AG09309 (cell line): ENCODE results near the gene NPIPB4.
"Not testable (repeated sequence)": the region's sequence is repeated elsewhere in the genome, so short reads cannot be mapped to it uniquely, and the experiment has no call there.

Source experiments
- DNase-seq: peaks from one replicate; pipeline ENCODE4 v3.0.0-alpha.2; 2010; ENCODE audit warnings: low read depth
- H3K4me3 ChIP-seq: 2 replicates; pipeline ENCODE4 v1.5.1; 2011; ENCODE audit warnings: mild to moderate bottlenecking, low read depth, low read length, moderate library complexity; ENCODE audit not compliant: control insufficient read depth

Gene NPIPB4

DNA sequence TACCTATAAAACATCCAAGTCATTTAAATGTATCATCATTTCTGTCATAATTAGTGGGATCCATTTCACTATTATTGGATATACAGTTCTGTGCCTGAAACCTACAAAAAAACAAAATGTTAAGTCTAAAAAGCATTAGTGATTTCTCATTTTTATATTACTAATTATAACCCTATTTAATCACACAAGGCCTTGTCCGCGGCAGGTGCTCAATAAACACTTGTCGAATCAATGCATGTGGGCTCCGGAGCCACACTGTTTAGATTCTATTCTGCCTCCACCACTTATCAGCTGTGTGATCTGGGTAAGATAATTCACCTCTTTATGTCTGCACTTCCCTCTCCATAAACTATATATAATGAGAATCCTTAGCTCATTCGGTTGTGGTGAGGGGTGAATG lies at the start of gene NPIPB4:
Gene NPIPB4, minus strand, starts transcription at position 101 of the 400 bp plus-strand sequence. CDS start 378 bp downstream, outside the sequence.
- not testable (repeated sequence) for H3K4me3 ChIP-seq

DNA sequence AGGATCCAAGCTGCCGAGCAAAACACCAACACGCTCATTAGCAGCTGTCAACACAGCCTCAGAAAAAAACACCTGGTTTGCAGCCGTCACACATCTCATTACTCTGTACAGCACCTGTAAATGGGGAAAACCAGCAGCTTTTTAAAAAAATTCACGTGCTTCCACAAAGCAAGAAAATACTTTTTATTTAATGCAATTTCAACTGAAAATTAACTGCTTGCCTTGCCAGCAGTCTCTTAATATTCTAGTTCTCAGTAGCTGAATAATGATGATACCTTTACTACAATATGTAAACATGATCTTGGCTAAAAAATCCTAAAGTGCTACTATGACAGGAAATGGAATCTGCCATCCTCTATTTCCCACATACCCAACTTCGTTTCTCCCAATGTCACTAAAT lies 41.4 kb upstream of the NPIPB4 start:
- not testable (repeated sequence) for DNase-seq, H3K4me3 ChIP-seq

More for the DNA sequence above, at the start of gene NPIPB4:
- DNase-seq: not testable (repeated sequence)

DNA sequence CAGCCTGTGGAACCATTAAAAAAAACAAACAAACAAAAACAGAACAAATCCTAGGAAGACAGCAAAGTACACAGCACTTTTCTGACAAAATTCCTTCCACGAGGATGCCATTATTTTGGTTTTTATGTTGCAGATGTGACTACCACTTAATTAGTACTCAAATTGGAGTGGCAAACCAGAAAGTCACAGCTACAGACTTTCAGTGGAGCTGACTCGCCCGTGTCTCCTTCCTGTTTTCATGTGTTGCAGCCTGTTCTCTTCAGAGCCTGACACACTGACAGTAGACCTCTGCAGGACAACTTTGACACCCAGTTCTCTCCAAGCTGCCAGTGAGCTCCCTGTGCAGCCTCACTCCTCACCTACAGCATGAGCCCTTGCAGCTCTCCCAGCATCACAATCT lies 24.4 kb upstream of the NPIPB4 start:
- not testable (repeated sequence) for DNase-seq

DNA sequence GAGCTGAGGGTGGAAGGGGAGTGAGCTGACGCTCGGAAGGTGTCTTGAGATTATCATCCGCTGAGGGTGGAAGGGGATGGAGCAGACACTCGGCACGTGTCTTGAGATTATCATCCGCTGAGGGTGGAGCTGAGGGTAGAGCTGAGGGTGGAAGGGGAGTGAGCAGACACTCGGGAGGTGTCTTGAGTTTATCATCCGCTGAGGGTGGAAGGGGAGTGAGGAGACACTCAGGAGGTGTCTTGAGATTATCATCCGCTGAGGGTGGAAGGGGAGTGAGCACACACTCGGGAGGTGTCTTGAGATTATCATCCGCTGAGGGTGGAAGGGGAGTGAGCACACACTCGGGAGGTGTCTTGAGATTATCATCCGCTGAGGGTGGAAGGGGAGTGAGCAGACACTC lies 20.4 kb downstream of the NPIPB4 start:
- not testable (repeated sequence) for H3K4me3 ChIP-seq, DNase-seq

More for the DNA sequence above, 24.4 kb upstream of the NPIPB4 start:
- H3K4me3 ChIP-seq: not testable (repeated sequence)

DNA sequence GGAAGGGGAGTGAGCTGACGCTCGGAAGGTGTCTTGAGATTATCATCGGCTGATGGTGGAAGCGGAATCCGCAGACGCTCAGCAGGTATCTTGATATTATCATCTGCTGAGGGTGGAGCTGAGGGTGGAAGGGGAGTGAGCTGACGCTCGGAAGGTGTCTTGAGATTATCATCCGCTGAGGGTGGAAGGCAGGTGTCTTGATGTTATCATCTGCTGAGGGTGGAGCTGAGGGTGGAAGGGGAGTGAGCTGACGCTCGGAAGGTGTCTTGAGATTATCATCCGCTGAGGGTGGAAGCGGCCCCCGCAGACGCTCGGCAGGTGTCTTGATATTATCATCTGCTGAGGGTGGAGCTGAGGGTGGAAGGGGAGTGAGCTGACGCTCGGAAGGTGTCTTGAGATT lies 21.2 kb downstream of the NPIPB4 start:
- DNase-seq, H3K4me3 ChIP-seq: not testable (repeated sequence)

DNA sequence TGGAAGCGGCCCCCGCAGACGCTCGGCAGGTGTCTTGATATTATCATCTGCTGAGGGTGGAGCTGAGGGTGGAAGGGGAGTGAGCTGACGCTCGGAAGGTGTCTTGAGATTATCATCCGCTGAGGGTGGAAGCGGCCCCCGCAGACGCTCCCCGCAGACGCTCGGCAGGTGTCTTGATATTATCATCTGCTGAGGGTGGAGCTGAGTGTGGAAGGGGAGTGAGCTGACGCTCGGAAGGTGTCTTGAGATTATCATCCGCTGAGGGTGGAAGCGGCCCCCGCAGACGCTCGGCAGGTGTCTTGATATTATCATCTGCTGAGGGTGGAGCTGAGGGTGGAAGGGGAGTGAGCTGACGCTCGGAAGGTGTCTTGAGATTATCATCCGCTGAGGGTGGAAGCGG lies 21.8 kb downstream of the NPIPB4 start:
- DNase-seq, H3K4me3 ChIP-seq: not testable (repeated sequence)

DNA sequence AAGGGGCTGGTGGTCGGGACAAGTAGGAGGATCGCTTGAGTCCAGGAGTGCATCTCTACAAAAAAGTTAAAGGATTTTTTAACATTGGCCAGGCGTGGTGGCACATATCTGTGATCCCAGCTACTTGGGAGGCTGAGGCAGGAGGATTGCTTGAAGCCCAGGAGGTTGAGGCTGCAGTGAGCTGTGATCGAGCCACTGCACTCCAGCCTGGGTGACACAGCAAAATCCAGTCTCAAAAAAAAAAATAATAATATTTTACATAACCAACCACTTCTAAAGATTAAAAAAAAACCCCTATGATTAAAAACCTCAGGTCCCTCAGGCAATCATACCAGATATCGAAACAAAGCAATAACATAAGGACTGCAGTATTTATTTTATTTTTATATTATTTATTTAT lies 23.3 kb downstream of the NPIPB4 start:
- not testable (repeated sequence) for DNase-seq, H3K4me3 ChIP-seq

DNA sequence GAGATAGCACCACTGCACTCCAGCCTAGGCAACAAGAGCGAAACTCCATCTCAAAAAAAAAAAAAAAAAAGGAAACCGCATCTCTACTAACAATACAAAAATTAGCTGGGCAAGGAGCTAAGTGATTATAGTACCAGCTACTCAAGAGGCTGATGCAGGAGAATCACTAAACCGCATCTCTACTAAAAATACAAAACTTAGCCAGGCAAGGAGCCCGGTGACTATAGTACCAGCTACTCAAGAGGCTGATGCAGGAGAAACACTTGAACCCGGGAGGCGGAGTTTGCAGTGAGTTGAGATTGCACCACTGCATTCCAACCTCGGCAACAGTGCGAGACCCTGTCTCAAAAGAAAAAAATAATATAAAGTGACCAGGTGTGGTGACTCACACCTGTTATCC lies 27.6 kb downstream of the NPIPB4 start:
- DNase-seq, H3K4me3 ChIP-seq: not testable (repeated sequence)

DNA sequence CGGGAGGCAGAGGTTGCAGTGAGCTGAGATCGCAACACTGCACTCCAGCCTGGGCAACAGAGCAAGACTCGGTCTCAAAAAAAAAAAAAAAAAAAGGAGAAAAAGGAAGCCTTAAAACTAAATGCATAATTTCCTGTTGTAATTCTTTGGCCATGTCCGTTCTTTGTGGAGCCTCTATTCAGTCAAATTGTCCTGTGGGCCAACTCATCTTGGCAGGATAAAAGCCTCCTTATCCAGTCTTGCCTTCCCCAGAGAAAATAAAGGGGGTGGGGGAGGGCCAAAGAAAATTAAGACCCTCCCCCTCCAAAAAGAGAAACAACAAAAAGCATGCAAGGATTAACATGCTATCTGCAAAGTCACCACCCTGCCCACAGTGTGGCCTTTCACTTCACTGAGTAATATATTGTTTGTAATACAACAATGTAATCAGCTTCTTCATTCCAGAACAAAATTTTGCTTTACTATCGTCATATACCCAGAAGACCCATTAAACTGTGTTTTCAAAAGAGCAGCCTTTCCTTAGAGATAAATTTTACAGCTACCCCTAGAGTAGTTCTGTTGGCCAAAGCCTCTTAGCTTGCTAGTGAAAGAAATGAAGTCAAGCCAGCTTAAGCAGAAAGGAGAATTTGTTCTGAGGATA lies 31.4 kb downstream of the NPIPB4 start:
- H3K4me3 ChIP-seq, DNase-seq: not testable (repeated sequence)

DNA sequence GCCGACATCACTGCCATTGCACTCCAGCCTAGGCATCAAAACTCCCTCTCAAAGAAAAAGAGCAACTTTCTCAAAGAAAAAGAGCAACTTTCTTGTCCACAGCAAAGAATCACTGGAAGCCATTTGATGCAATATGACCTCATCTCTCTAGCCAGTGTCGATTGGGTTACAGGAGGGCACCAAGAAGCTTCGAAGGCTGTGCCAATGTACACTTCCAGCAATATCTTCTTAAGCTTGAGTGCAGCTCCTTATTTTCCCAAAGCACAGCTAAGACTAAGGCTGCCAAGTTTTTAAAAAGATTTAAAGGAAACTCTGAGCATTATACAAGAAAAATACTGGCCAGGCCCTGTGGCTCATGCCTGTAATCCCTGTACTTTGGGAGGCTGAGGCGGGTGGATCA lies 32.0 kb downstream of the NPIPB4 start:
- H3K4me3 ChIP-seq, DNase-seq: not testable (repeated sequence)

DNA sequence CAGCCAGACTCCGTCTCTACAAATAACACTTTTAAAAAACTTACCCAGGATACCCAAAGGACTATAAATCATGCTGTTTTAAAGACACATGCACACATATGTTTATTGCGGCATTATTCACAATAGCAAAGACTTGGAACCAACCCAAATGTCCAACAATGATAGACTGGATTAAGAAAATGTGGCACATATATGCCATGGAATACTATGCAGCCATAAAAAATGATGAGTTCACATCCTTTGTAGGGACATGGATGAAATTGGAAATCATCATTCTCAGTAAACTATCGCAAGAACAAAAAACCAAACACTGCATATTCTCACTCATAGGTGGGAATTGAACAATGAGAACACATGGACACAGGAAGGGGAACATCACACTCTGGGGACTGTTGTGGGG lies 34.3 kb downstream of the NPIPB4 start:
- H3K4me3 ChIP-seq, DNase-seq: not testable (repeated sequence)

DNA sequence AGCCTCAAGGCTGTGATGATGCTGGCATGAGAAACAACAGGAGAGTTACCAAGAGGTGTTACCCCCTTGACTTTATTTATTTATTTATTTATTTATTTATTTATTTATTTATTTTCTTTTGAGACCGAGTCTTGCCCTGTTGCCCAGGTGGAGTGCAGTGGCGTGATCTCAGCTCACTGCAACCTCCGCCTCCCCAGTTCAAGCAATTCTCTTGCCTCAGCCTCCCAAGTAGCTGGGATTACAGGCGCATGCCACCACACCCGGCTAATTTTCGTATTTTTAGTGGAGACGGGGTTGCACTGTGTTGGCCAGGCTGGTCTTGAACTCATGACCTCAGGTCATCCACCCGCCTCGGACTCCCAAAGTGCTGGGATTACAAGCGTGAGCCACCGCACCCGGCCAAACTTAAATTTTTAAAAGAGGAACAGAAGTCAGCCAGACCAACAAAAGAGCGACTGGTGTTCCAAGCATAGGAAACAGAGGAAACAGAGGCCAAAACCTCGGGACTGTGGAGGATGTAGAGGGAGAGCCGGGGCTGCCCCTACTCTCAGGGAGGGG lies 36.6 kb downstream of the NPIPB4 start:
- not testable (repeated sequence) for DNase-seq, H3K4me3 ChIP-seq

DNA sequence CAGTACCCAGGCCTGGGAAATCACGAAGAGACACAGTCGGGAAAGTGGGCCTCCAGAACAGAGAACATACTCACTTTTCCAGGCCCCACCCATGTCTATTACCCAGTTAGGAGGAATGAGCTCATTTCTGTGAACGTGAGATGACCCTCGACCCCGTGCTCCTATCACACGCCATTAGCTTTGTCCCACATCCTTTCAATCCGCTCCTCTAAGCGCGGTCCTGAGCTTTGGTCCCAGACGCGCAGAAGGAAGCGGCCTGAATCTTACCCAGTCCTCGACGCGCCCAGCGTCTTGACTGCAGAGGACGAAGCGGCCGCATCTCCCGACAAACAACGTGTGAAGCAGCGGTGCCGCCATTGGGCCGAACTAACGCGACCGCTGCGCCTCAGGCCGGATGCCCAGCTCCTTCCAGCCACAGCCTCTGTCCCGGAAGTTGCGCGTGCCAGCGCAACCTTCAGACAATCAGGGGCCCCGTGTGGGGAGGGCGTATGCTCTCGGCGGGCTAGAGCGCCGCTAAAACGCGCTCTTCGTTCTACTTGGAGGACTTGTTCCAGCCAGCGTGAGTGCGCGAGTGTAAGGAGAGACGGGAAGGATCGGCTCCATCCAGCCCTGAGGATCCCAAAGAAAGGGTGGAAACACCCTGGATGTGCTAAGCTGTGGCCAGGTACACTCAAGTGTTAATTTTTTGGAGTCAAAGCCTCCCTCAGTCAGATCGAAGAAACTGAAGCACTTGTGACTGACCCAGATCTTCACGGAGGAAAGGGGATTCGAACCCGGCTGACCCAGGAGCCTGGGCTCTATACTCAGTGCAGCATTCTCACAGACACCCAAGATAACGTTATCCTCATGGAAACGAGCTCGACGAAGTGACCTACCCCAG lies 37.3 kb downstream of the NPIPB4 start:
- not testable (repeated sequence) for DNase-seq
- peak overlapping the region; percentile 50 for H3K4me3 ChIP-seq

DNA sequence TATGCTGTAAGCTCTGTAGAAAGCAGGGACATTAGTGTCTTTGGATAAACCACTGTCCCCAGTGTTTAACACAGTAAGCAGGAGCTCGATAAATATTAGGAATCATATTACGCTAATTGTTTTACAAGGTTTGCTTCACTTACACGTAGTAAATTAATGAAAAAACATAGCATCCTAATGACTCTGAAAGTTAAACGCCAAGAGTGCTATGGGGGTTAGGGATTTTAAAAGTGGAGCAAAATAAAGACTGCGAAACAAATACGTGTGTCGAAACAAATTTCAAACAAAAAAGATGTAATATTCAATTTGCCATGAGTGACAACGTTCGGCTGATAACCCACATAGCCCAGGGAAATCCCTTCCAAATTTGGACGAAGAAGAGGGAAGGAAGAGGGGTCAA lies 37.9 kb downstream of the NPIPB4 start:
- DNase-seq: not testable (repeated sequence)
- peak overlapping the region; percentile 50 for H3K4me3 ChIP-seq

DNA sequence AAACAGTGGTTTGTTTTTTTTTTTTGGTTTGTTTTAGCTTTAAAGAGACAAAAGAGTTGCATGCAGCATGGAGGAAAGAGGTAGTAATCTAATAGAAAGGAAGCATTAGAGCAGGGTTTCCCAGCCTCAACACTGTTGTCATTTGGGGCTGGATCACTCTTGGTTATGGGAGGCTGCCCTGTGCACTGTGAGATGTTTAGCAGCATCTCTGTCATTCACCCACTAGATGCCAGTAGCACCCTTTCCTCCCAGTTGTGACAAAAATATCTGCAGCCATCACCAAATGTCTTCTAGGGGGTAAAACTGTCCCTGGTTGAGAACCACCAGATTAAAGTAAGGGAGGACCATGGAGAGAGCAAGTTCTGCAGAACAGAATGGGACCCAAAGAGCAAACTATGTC lies 40.5 kb downstream of the NPIPB4 start:
- DNase-seq, H3K4me3 ChIP-seq: not testable (repeated sequence)

DNA sequence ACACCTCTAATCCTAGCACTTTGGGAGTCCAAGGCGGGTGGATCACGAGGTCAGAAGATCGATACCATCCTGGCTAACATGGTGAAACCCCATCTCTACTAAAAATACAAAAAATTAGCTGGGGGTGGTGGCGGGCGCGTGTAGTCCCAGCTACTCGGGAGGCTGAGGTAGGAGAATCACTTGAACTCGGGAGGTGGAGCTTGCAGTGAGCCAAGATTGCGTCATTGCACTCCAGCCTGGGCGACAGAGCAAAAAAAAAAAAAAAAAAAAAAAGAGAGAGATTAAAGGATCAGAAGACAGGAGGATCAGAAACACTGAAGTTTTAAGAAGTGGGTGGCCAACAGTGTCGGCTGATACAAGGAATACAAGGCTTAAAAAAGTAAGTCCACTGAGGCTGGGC lies 41.9 kb downstream of the NPIPB4 start:
- DNase-seq: not testable (repeated sequence)

DNA sequence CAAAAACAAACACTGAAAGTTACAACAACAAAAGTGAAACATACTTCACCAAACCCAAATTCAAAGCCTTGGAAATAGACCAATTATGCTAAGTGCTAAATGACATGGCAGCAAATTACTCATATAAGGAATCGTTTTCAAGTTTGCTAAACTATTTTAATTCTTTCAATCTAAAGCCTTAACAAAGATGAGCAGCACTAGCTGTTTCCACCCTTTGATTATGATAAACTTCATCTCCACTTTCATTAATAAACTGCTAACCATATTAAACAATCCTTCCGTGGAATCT lies 55.2 kb downstream of the NPIPB4 start:
- DNase-seq, H3K4me3 ChIP-seq: not testable (repeated sequence)

More for the DNA sequence above, 41.9 kb downstream of the NPIPB4 start:
- H3K4me3 ChIP-seq: not testable (repeated sequence)
